IPS-NIHi7 (cell line): Measurements from ENCODE around the gene TAF11L7.
A peak's percentile ranks its signal among the peaks of the same experiment; 100 is the strongest.
"Not testable (repeated sequence)": the region's sequence is repeated elsewhere in the genome, so short reads cannot be mapped to it uniquely, and the experiment has no call there.

ENCODE experiments used
- DNase-seq: peaks from one replicate; pipeline ENCODE4 v3.0.0; 2012; ENCODE audit warnings: mixed read lengths; ENCODE audit errors: extremely low spot score

TAF11L7 gene

GRCh38 chr5:17585658-17586057 lies at the start of gene TAF11L7:
TSS of gene TAF11L7 (minus strand) at chr5:17585758.
- not testable (repeated sequence) for DNase-seq

DNA sequence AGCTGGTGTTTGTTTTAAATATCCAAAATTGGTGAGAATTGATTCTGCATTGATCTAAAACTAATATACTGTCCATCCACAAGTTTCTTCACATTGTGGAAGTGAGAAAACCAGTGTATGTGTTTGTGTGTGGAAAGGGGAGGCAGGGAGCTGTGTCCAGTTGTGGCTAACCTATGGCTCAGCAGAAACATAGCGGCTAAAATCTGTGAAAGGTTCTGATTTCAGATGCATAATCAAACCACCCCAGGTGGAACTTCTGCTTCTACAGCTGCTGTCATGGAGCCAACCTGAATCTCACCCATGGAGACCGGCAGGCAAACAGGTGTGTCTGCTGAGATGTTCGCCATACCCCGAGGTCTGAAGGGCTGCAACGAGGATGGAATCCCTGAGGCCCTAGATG lies 48.6 kb upstream of the TAF11L7 start, which contains the start of gene TAF11L14:
TSS of gene TAF11L14 (plus strand) at position 301 of the 400 bp plus-strand sequence.
- no peak for DNase-seq

GRCh38 chr5:17631788-17632187 lies 46.2 kb upstream of the TAF11L7 start, which contains the start of gene TAF11L13:
TSS of gene TAF11L13 (plus strand) at chr5:17632088.
- DNase-seq: not testable (repeated sequence)

DNA sequence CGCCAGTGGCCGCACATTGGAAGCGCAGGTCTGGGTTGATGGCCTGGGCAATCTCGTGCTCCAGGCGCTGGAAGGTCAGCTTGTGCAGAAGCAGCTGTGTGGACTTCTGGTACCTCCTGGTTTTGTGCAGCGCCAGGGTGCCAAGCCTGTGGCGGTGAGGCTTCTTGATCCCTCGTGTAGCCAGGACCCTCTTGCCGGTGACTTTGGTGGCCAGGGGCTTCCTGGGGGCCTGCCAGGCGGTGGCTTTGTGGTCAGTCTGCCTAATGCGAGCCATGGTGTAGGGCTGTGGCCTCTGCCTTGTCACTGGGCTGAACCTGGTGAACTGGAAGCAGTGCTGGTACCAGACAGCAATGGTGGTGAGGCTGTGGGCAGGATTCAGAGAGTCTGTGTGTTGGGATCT lies 40.1 kb upstream of the TAF11L7 start:
- DNase-seq: no peak

DNA sequence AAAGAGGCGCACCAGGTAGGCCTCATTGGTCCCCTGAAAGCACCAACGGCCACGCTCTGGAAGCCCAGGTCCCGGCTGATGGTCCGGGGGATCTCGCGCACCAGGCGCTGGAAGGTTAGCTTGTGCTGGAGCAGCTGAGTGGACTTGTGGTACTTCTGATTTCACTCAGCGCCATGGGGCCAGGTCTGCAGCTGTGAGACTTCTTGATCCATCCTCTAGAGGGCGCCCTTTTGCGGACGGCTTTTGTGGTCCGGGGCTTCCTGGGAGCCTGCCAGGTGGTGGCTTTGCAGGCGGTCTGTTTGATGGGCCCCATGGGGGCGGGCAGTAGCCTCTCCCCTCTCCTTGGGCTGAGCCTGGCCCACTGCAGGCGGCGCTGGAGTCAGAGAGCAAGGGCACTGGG lies 35.1 kb upstream of the TAF11L7 start:
- peak; percentile 63 for DNase-seq

GRCh38 chr5:17619354-17619753 lies 33.8 kb upstream of the TAF11L7 start:
- DNase-seq: no peak

DNA sequence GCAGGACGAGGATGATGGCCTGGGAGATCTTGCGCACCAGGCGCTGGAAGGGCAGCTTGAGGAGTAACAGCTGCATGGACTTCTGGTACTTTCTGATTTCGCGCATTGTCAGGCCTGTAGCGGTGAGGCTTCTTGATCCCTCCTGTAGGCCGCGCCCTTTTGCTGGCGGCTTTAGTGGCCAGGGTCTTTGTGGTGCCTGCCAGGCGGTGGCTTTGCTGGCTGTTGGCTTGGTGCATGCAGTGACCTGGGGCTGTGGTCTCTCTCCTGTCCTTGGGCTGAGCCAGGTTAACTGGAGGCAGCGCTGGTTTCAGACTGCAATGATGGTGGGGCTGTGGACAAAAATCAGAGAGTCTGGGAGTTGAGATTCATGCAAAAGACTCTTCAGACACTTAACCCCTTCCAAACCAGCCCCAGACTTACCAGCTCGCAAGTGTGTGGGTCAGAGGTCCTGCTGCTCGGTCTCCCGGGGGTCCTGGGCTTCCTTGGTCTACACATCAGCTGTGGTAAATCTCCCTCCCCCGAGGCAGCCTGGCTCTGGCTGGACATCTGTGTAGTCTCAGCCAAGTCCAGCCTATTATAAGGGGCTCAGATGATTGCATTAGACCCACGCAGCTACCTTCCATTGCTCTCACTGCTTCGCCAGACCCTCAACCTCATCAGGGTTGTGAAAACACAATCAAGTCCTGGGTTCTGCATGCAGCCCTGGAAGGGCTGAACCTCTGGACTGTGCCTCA lies 29.5 kb upstream of the TAF11L7 start:
- DNase-seq: no peak

DNA sequence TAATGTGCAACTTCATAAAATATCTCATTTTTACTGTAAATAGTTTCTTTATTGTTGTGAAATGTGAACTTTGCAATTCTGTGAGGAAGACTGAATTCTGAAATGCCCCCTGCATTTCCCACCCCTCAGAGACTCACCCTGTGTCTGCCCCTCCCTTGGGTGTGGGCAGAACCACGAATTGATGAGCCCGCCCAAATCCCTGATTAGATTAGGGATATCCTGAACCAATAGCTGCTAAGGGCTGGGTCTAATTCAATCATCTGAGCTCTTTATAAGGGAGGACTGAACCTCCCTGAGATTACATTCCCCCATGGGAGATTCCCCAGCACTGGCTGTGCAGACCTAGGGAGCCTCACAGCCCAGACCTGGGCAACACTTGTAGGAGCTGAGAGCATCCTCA lies 24.5 kb upstream of the TAF11L7 start, which contains the start of gene TAF11L12:
TSS of gene TAF11L12 (plus strand) at position 301 of the 400 bp plus-strand sequence.
- DNase-seq: not testable (repeated sequence)

DNA sequence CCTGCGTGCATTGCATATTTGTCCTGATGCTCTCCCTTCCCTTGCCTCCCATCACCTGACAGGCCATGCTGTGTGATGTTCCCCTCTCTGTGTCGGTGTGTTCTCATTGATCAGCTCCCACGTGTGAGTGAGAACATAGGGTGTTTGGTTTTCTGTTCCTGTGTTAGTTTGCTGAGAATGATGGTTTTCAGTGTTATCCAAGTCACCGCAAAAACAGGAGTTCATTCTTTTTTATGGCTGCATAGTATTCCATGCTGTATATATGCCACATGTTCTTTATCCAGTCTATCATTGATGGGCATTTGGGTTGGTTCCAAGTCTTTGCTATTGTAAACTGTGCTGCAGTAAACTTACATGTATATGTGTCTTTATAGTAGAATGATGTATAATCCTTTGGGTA lies 21.9 kb upstream of the TAF11L7 start:
- DNase-seq: not testable (repeated sequence)

- no peak for DNase-seq
These were observed 19.4 kb upstream of the TAF11L7 start for GRCh38 chr5:17604951-17605350.

DNA sequence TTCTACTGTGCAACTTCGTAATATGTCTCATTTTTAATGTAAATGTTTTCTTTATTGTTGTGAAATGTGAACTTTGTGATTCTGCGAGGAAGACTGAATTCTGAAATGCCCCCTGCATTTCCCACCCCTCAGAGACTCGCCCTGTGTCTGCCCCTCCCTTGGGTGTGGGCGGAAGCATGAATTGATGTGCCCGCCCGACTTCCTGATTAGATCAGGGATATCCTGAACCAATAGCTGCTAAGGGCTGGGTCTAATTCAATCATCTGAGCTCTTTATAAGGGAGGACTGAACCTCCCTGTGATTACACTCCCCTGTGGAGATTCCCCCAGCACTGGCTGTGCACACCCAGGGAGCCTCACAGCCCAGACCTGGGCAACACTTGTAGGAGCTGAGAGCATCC lies 18.3 kb upstream of the TAF11L7 start, which contains the start of gene TAF11L11:
TSS of gene TAF11L11 (plus strand) at position 304 of the 400 bp plus-strand sequence.
- not testable (repeated sequence) for DNase-seq

DNA sequence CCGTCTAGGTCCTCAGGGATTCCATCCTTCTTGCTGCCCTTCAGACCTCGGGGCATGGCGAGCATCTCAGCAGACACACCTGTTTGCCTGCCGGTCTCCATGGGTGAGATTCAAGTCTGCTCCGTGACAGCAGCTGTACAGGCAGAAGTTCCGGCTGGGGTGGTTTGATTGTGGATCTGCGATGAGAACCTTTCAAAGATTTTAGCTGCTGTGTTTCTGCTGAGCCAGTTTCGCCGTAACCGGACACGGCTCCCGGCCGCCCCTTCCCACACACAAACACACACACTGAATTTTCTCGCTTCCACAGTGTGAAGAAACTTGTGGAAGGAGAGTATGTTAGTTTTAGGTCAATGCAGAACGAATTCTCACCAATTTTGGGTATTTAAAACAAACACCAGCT lies 12.2 kb upstream of the TAF11L7 start, which contains the start of gene TAF11L10:
TSS of gene TAF11L10 (minus strand) at position 101 of the 400 bp plus-strand sequence.
- not testable (repeated sequence) for DNase-seq

DNA sequence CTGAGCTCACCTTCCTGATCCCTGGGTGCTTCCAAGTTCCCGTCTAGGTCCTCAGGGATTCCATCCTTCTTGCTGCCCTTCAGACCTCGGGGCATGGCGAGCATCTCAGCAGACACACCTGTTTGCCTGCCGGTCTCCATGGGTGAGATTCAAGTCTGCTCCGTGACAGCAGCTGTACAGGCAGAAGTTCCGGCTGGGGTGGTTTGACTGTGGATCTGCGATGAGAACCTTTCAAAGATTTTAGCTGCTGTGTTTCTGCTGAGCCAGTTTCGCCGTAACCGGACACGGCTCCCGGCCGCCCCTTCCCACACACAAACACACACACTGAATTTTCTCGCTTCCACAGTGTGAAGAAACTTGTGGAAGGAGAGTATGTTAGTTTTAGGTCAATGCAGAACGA lies 8.7 kb upstream of the TAF11L7 start, which contains the start of gene TAF11L9:
TSS of gene TAF11L9 (minus strand) at position 140 of the 400 bp plus-strand sequence.
- not testable (repeated sequence) for DNase-seq

DNA sequence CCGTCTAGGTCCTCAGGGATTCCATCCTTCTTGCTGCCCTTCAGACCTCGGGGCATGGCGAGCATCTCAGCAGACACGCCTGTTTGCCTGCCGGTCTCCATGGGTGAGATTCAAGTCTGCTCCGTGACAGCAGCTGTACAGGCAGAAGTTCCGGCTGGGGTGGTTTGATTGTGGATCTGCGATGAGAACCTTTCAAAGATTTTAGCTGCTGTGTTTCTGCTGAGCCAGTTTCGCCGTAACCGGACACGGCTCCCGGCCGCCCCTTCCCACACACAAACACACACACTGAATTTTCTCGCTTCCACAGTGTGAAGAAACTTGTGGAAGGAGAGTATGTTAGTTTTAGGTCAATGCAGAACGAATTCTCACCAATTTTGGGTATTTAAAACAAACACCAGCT lies 5.3 kb upstream of the TAF11L7 start, which contains the start of gene TAF11L8:
TSS of gene TAF11L8 (minus strand) at position 101 of the 400 bp plus-strand sequence.
- DNase-seq: not testable (repeated sequence)
